Fibroblast of villous mesenchyme (primary cell): Measurements from ENCODE around the gene C5orf52. TPM values are rescaled to one million over a fixed set of nuclear protein-coding genes. Genes with fewer than 3 reads are reported as not detected.
"Not testable (repeated sequence)": the region's sequence is repeated elsewhere in the genome, so short reads cannot be mapped to it uniquely, and the experiment has no call there.

ENCODE experiments used
- DNase-seq: peaks from one replicate; pipeline ENCODE4 v3.0.0-alpha.2; 2010; ENCODE audit warnings: low read depth
- H3K4me3 ChIP-seq: 2 replicates; pipeline ENCODE4 v1.5.1; 2011; ENCODE audit warnings: low read depth, mild to moderate bottlenecking, low read length
- CTCF ChIP-seq: IDR thresholded peaks from 2 replicates; pipeline ENCODE4 v1.5.1; 2012; ENCODE audit warnings: low read depth, mild to moderate bottlenecking, low read length; ENCODE audit not compliant: insufficient read depth
- total RNA-seq: library from RNA; depleted of rRNA; stranded (reverse); fragments of >200 nt; gene quantifications from 2 replicates; pipeline ENCODE4 v1.2.3, GENCODE V29; 2012

C5orf52 gene
- total RNA-seq, 1 donor, result not detected

GRCh38 chr5:157689942-157690689, 18.8 kb downstream of the C5orf52 start:
- TF ChIP-seq CTCF, result peak; percentile 3
- no peak for DNase-seq
- no peak overlapping the region for H3K4me3 ChIP-seq

- TF ChIP-seq CTCF, result no peak
- DNase-seq, result no peak
- no peak overlapping the region for H3K4me3 ChIP-seq
Measured at GRCh38 chr5:157690690-157691433, 19.5 kb downstream of the C5orf52 start.

- H3K4me3 ChIP-seq, DNase-seq: not testable (repeated sequence)
Measured at GRCh38 chr5:157693816-157694215, 22.5 kb downstream of the C5orf52 start.

DNA sequence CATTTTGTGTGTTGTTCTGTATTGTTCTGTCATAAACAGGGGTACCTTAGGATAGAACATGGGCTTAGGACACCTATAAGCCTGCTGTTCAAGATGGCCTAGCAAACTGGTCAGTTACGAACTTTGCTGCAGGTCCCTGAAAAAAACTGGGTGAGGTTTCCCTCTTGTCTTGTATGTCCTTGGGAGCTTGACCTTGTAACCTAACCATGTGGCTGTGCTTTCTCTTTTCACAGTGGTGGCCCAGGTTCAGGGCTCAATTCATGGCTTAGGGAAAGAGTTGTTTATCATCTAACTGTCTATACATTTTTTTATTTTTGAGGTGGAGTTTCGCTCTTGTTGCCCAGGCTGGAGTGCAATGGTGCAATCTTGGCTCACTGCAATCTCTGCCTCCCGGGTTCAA, 24.8 kb downstream of the C5orf52 start:
- not testable (repeated sequence) for DNase-seq, H3K4me3 ChIP-seq

DNA sequence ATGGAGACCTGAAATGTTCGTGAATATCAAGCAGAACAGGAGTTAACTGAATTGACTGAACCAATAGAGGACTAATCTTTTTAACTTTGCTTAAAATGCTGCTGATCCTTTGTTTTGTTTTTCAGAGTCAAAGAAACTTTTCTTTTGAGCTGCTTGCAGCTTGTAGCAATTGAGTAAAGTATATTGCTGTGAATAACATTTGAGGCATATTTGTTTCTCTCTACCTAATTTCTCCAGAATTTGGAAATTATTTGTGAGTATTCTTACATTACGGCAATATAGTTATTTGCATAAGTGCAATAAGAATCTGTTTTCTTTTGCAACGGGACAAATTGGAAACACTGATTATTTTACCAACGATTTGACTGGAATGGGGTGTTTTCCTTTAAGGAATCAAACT, 27.3 kb downstream of the C5orf52 start:
- H3K4me3 ChIP-seq, DNase-seq: not testable (repeated sequence)

- no peak overlapping the region for H3K4me3 ChIP-seq
Measured at GRCh38 chr5:157703736-157704135, 32.4 kb downstream of the C5orf52 start.

GRCh38 chr5:157708866-157709265, 37.5 kb downstream of the C5orf52 start:
- DNase-seq, result peak; percentile 29
- no peak overlapping the region for H3K4me3 ChIP-seq
- TF ChIP-seq CTCF, result no peak

More at GRCh38 chr5:157703736-157704135, 32.4 kb downstream of the C5orf52 start:
- TF ChIP-seq CTCF, result no peak
- no peak for DNase-seq

- no peak overlapping the region for H3K4me3 ChIP-seq
- DNase-seq, result no peak
- TF ChIP-seq CTCF, result no peak
Measured at GRCh38 chr5:157709346-157709745, 38.0 kb downstream of the C5orf52 start.
